ENCODE measurements around the gene CDCP2.

CDCP2 gene

GRCh38 chr1:54100500-54100899, 52.3 kb downstream of the CDCP2 start (continued):
- TF ChIP-seq BACH2 (CRISPR knock-in tag; IDR thresholded peaks at IDR 0.05; ENCODE audit: borderline replicate concordance): no peak
- no peak for TF ChIP-seq ZNF70 (CRISPR knock-in tag; IDR thresholded peaks at IDR 0.05)
- no peak for TF ChIP-seq SNAI2 (CRISPR knock-in tag; IDR thresholded peaks at IDR 0.05)
- no peak for TF ChIP-seq ZNF8 (CRISPR knock-in tag; IDR thresholded peaks at IDR 0.05)
- TF ChIP-seq RARB (CRISPR knock-in tag; IDR thresholded peaks at IDR 0.05): no peak
- no peak for TF ChIP-seq TCF4 (CRISPR knock-in tag; IDR thresholded peaks at IDR 0.05; ENCODE audit: borderline replicate concordance)
- TF ChIP-seq PPARA (CRISPR knock-in tag; IDR thresholded peaks at IDR 0.05; ENCODE audit: borderline replicate concordance): no peak

DNA sequence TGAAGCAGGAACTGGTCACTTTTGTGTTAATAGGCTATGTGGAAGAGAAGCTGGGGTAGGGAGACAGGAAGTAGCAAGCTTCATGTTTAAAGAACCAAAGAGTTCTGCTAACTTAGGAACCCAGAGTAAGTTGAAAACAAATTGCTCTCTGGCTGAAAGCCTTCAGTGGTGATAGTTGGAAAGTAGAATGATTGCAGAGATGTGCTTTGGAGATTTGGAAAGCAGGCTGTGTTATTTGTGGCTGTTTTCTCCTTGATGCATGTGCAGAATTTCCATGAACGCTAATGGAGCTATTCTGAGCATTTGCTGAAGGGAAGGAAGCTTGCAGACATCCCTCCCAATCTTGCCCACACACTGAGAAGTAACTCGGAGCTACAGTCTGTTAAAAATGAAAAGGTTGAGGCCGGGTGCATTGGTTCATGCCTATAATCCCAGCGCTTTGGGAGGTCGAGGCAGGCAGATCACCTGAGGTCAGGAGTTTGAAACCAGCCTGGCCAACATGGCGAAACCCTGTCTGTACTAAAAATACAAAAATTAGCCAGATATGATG, 53.7 kb downstream of the CDCP2 start:
- no peak for ATAC-seq

DNA sequence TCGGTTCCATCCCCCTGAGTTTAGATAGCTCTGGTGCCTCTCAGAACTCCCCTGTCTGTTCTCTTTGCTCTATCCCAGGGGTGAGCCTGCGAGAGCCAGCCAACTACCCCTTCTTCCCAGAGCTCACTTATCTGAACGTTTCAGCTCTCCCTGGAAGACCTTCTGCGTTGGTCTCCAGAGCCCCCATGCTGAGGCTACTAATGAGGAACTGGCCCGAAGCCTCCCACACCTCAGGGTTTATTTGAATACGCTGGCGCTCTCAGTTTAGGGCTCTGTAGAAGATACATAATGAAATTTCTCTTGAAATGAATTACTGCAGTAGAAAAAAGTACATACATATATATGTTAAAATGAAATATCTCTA, 55.9 kb downstream of the CDCP2 start:
- ATAC-seq: no peak
- TF ChIP-seq ZNF8 (CRISPR knock-in tag; IDR thresholded peaks at IDR 0.05): no peak
- TF ChIP-seq, protein P1, sequence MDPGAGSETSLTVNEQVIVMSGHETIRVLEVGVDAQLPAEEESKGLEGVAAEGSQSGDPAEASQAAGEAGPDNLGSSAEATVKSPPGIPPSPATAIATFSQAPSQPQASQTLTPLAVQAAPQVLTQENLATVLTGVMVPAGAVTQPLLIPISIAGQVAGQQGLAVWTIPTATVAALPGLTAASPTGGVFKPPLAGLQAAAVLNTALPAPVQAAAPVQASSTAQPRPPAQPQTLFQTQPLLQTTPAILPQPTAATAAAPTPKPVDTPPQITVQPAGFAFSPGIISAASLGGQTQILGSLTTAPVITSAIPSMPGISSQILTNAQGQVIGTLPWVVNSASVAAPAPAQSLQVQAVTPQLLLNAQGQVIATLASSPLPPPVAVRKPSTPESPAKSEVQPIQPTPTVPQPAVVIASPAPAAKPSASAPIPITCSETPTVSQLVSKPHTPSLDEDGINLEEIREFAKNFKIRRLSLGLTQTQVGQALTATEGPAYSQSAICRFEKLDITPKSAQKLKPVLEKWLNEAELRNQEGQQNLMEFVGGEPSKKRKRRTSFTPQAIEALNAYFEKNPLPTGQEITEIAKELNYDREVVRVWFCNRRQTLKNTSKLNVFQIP (CRISPR knock-in tag; IDR thresholded peaks at IDR 0.05; ENCODE audit: borderline replicate concordance, low read depth): no peak

More for the DNA sequence above, 53.7 kb downstream of the CDCP2 start:
- TF ChIP-seq ARNTL (CRISPR knock-in tag; IDR thresholded peaks at IDR 0.05; ENCODE audit: borderline replicate concordance, low read depth) (no peak), RARB (CRISPR knock-in tag; IDR thresholded peaks at IDR 0.05) (no peak), ISL1 (CRISPR knock-in tag; IDR thresholded peaks at IDR 0.05) (no peak), BACH2 (CRISPR knock-in tag; IDR thresholded peaks at IDR 0.05; ENCODE audit: borderline replicate concordance) (no peak), ZNF565 (CRISPR knock-in tag; conservative IDR thresholded peaks at IDR 0.05; ENCODE audit: low read depth) (no peak), CSDC2 (CRISPR knock-in tag; IDR thresholded peaks at IDR 0.05) (no peak), ESRRG (CRISPR knock-in tag; IDR thresholded peaks at IDR 0.05) (no peak), OSR1 (CRISPR knock-in tag; IDR thresholded peaks at IDR 0.05) (no peak), ZFP30 (CRISPR knock-in tag; IDR thresholded peaks at IDR 0.05) (no peak), SNAI2 (CRISPR knock-in tag; IDR thresholded peaks at IDR 0.05) (no peak), TOX (CRISPR knock-in tag; IDR thresholded peaks at IDR 0.05; ENCODE audit: borderline replicate concordance) (no peak), ZNF70 (CRISPR knock-in tag; IDR thresholded peaks at IDR 0.05) (no peak), GLIS3 (CRISPR knock-in tag; IDR thresholded peaks at IDR 0.05) (no peak), ZFP3 (CRISPR knock-in tag; IDR thresholded peaks at IDR 0.05) (no peak), TCF4 (CRISPR knock-in tag; IDR thresholded peaks at IDR 0.05; ENCODE audit: borderline replicate concordance) (no peak)
- TF ChIP-seq, protein P2, sequence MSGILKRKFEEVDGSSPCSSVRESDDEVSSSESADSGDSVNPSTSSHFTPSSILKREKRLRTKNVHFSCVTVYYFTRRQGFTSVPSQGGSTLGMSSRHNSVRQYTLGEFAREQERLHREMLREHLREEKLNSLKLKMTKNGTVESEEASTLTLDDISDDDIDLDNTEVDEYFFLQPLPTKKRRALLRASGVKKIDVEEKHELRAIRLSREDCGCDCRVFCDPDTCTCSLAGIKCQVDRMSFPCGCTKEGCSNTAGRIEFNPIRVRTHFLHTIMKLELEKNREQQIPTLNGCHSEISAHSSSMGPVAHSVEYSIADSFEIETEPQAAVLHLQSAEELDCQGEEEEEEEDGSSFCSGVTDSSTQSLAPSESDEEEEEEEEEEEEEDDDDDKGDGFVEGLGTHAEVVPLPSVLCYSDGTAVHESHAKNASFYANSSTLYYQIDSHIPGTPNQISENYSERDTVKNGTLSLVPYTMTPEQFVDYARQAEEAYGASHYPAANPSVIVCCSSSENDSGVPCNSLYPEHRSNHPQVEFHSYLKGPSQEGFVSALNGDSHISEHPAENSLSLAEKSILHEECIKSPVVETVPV (CRISPR knock-in tag; IDR thresholded peaks at IDR 0.05): no peak
- TF ChIP-seq, protein P3, sequence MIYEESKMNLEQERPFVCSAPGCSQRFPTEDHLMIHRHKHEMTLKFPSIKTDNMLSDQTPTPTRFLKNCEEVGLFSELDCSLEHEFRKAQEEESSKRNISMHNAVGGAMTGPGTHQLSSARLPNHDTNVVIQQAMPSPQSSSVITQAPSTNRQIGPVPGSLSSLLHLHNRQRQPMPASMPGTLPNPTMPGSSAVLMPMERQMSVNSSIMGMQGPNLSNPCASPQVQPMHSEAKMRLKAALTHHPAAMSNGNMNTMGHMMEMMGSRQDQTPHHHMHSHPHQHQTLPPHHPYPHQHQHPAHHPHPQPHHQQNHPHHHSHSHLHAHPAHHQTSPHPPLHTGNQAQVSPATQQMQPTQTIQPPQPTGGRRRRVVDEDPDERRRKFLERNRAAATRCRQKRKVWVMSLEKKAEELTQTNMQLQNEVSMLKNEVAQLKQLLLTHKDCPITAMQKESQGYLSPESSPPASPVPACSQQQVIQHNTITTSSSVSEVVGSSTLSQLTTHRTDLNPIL (CRISPR knock-in tag; IDR thresholded peaks at IDR 0.05; ENCODE audit: low read depth): no peak
- TF ChIP-seq, protein P1 (CRISPR knock-in tag; IDR thresholded peaks at IDR 0.05; ENCODE audit: borderline replicate concordance, low read depth): no peak
- TF ChIP-seq, protein P4, sequence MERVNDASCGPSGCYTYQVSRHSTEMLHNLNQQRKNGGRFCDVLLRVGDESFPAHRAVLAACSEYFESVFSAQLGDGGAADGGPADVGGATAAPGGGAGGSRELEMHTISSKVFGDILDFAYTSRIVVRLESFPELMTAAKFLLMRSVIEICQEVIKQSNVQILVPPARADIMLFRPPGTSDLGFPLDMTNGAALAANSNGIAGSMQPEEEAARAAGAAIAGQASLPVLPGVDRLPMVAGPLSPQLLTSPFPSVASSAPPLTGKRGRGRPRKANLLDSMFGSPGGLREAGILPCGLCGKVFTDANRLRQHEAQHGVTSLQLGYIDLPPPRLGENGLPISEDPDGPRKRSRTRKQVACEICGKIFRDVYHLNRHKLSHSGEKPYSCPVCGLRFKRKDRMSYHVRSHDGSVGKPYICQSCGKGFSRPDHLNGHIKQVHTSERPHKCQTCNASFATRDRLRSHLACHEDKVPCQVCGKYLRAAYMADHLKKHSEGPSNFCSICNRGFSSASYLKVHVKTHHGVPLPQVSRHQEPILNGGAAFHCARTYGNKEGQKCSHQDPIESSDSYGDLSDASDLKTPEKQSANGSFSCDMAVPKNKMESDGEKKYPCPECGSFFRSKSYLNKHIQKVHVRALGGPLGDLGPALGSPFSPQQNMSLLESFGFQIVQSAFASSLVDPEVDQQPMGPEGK (CRISPR knock-in tag; IDR thresholded peaks at IDR 0.05; ENCODE audit: borderline replicate concordance): no peak

Measured in SK-N-SH treated with all-trans-retinoic acid at 6 μM for 48 hours (cell line).